ENCODE measurements around the gene TNFSF9.

GRCh38 chr19:6524311-6524710, 6.5 kb upstream of the TNFSF9 start:
- TF ChIP-seq CTCF (IDR thresholded peaks at IDR 0.05): no peak
- no peak for TF ChIP-seq REST (IDR thresholded peaks at IDR 0.05)
- no peak for TF ChIP-seq HOXA7 (CRISPR knock-in tag; IDR thresholded peaks at IDR 0.05)
- no peak for TF ChIP-seq RCOR1 (IDR thresholded peaks at IDR 0.05; ENCODE audit: low read depth, low read length)
- TF ChIP-seq POLR2A (IDR thresholded peaks at IDR 0.05; ENCODE audit: low read length): no peak
- TF ChIP-seq JUN (IDR thresholded peaks at IDR 0.05): no peak
- no peak for TF ChIP-seq MAX (IDR thresholded peaks at IDR 0.05)
- TF ChIP-seq CHD2 (IDR thresholded peaks at IDR 0.05; ENCODE audit: low read length, partially characterized antibody): no peak
- no peak for TF ChIP-seq SREBF2 (IDR thresholded peaks at IDR 0.05)
